ENCODE measurements around the gene ENPP1. TPM values are rescaled to one million over a fixed set of nuclear protein-coding genes. Genes with fewer than 3 reads are reported as not detected.
A peak's percentile ranks its signal among the peaks of the same experiment; 100 is the strongest.

Gene ENPP1
- total RNA-seq, 4 donors from 2014 or later = 26.5 to 128 (median 54.3) TPM

DNA sequence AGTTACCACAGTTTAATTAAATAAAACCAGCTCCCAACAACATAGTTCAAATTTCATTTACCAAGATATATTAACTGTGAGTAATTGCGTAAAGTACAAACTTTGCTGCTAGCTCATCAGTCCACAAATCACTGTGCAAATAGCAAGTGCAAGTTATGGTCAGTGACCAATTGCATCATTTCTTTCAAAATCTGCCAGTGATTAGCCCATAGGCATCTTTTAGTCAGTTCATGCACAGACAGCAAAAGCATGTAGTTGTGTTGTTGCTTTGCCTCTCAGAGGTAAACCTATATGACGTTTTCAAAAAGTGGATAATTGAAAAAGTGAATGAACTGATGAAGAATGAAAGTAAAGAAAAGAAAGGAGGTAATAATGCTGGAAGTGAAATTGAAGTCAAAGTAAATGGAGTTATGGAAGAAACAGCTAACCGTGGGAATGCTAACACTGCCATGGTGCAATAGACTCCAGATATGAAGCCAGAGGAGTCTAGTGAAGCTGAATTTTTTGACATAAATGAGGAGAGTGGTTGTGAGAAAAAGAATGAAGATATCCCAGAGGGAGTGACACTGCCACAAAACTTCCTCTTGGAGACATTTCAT, 36.5 kb downstream of the ENPP1 start:
- H3K36me3 ChIP-seq = no peaks in the 10 kb centered on the region
- no peaks in the 10 kb centered on the region for H3K4me1 ChIP-seq
- no peaks in the 10 kb centered on the region for H3K9me3 ChIP-seq
- intact Hi-C loops (cut with DNase I; ENCODE audit: low total_unique reads) = no loop called here
- DNase-seq = no peak
- H3K27ac ChIP-seq = peak overlapping the region in 1 of 2 donors; percentile 13
- no peak for TF ChIP-seq POLR2A (IDR thresholded peaks at IDR 0.05)
- no peak for TF ChIP-seq CTCF (IDR thresholded peaks at IDR 0.05)
- H3K27me3 ChIP-seq = no peaks in the 10 kb centered on the region
- H3K4me3 ChIP-seq = no peak overlapping the region

DNA sequence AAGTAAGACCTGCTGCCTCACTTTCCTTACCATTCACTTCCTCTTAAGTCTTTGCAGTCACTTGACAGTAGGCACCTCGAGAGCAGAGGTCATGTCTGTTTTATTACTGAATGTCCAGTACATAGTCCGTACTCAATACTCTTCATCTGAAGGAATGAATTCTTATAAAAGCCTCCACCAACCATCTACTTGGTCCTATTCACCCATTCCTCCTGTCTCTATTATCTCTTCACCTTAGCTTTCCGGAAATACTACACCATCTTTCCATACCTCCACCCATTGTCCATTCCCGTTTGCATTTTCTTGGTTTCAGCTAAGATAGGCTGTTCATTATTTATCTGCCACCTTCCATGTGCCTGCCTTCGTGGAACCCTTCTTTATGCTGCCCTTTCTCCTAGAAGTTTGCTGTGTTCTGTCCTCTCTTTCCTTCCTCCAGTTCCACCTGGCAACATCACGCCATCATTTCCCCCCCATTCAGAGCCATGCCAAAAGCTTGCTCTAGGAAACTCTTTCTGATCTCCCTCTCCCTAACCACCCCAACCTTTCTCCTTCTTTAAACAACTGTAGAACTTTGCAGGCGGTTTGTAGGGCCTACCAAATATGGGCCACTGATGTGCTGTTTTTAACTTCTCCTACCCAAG, 38.3 kb downstream of the ENPP1 start:
- Histone ChIP-seq H3K9me3 (no peaks in the 10 kb centered on the region), H3K27ac (no peak overlapping the region), H3K4me3 (no peak overlapping the region), H3K4me1 (no peaks in the 10 kb centered on the region), H3K36me3 (no peaks in the 10 kb centered on the region), H3K27me3 (no peaks in the 10 kb centered on the region)
- TF ChIP-seq CTCF (IDR thresholded peaks at IDR 0.05) (no peak), POLR2A (IDR thresholded peaks at IDR 0.05) (no peak)
- no peak for DNase-seq
- intact Hi-C loops (cut with DNase I; ENCODE audit: low total_unique reads) = no loop called here

DNA sequence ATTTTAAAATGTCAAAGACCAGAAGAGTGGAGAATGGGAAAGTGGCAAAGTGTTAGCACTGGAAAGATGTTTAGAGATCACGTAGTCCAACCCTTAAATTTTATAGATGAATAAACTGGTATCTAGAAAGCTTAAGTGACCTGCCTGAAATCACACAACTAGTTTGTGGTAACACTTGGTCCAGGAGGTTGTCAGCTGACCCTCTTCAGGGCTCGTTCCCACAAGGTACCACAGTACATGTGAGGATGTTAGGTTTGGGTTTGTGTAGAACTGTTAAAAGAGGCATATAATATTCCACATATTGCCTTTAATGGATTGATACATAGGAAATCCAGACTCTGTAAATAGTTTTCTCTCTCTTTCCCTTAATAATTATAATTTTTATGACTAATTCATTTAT, 39.1 kb downstream of the ENPP1 start:
- Histone ChIP-seq H3K27ac (no peak overlapping the region), H3K36me3 (no peaks in the 10 kb centered on the region)
- no peak for DNase-seq

DNA sequence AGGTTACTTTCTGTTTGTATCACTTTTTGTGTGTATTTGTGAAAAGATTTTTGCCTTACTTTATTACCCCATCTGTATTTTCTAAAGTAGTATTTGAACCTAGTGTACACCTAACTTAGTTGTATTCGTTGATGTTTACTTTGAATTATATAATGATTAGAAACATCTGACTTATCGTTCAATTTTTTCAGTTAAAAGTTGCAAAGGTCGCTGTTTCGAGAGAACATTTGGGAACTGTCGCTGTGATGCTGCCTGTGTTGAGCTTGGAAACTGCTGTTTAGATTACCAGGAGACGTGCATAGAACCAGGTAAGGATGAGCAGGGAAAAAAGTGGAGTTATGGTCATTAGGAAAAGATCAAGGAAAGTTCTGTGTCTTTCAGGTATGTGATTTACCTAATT, 42.0 kb downstream of the ENPP1 start:
- TF ChIP-seq POLR2A (IDR thresholded peaks at IDR 0.05) (no peak), CTCF (IDR thresholded peaks at IDR 0.05) (no peak)
- no peaks in the 10 kb centered on the region for H3K36me3 ChIP-seq
- no peak for DNase-seq
- no peak overlapping the region for H3K4me3 ChIP-seq
- no peaks in the 10 kb centered on the region for H3K9me3 ChIP-seq
- intact Hi-C loops (cut with DNase I; ENCODE audit: low total_unique reads) = no loop called here
- H3K4me1 ChIP-seq = no peaks in the 10 kb centered on the region
- no peak overlapping the region for H3K27ac ChIP-seq
- no peaks in the 10 kb centered on the region for H3K27me3 ChIP-seq

More for the DNA sequence above, 39.1 kb downstream of the ENPP1 start:
- H3K27me3 ChIP-seq = no peaks in the 10 kb centered on the region
- no peaks in the 10 kb centered on the region for H3K4me1 ChIP-seq
- intact Hi-C loops (cut with DNase I; ENCODE audit: low total_unique reads) = no loop called here
- H3K9me3 ChIP-seq = no peaks in the 10 kb centered on the region
- no peak overlapping the region for H3K4me3 ChIP-seq
- TF ChIP-seq CTCF (IDR thresholded peaks at IDR 0.05) (no peak), POLR2A (IDR thresholded peaks at IDR 0.05) (no peak)

GRCh38 chr6:131851049-131851769, 43.4 kb downstream of the ENPP1 start:
- Histone ChIP-seq H3K9me3 (no peaks in the 10 kb centered on the region), H3K27me3 (no peaks in the 10 kb centered on the region), H3K4me1 (no peaks in the 10 kb centered on the region), H3K36me3 (no peaks in the 10 kb centered on the region), H3K27ac (no peak overlapping the region), H3K4me3 (no peak overlapping the region)
- no peak for DNase-seq
- intact Hi-C loops (cut with DNase I; ENCODE audit: low total_unique reads) = no loop called here
- TF ChIP-seq POLR2A (IDR thresholded peaks at IDR 0.05) (no peak), CTCF (IDR thresholded peaks at IDR 0.05) (no peak)

All from uterus (tissue), 4 donors.